CD4-positive, CD25-positive, alpha-beta regulatory T cell (primary cell): ENCODE measurements around the gene TLL2. TPM values are rescaled to one million over a fixed set of nuclear protein-coding genes. Genes with fewer than 3 reads are reported as not detected.

ENCODE experiments used
- ATAC-seq, 2 donors: fragments of 150-1000 bp; cut with Tn5 transposase; one replicate each; pipeline ENCODE4 v1.10.0; 2021; ENCODE audit warnings: low read depth in 2 of 2, moderate number of reproducible peaks in 2 of 2, moderate library complexity in 1 of 2
- DNase-seq, 3 donors: peaks; one replicate each; pipeline versions ENCODE4 v3.0.0 to v3.0.0-alpha.2; 2012 to 2022; ENCODE audit warnings: mixed read lengths in 1 of 3
- H3K27ac ChIP-seq: one replicate; pipeline ENCODE4 v1.7.0; 2013; ENCODE audit warnings: mild to moderate bottlenecking, low read length; ENCODE audit not compliant: insufficient read depth, poor library complexity, severe bottlenecking
- H3K27me3 ChIP-seq: one replicate; pipeline ENCODE4 v1.7.0; 2013; ENCODE audit warnings: low read length; ENCODE audit not compliant: control insufficient read depth, insufficient read depth
- H3K36me3 ChIP-seq: one replicate; pipeline ENCODE4 v1.7.0; 2013; ENCODE audit warnings: mild to moderate bottlenecking, low read length, moderate library complexity; ENCODE audit not compliant: control insufficient read depth, insufficient read depth
- H3K4me1 ChIP-seq: 2 replicates; pipeline ENCODE4 v1.7.0; 2013; ENCODE audit warnings: mild to moderate bottlenecking, low read length; ENCODE audit not compliant: insufficient read depth, control insufficient read depth, poor library complexity, severe bottlenecking
- H3K4me3 ChIP-seq: one replicate; pipeline ENCODE4 v1.7.0; 2013; ENCODE audit warnings: low read depth, mild to moderate bottlenecking, low read length, moderate library complexity
- H3K9me3 ChIP-seq, 2 experiments: 1 replicate in 1 of 2; 2 replicates in 1 of 2; pipeline ENCODE4 v1.7.0; 2013; ENCODE audit warnings: low read length in 2 of 2, mild to moderate bottlenecking in 1 of 2, moderate library complexity in 1 of 2; ENCODE audit not compliant: control insufficient read depth in 2 of 2
- H3K27ac Mint-ChIP-seq, 3 donors: one replicate each; pipeline ENCODE4 v1.8.0; 2020 to 2022; ENCODE audit warnings: mild to moderate bottlenecking in 3 of 3, mixed read lengths in 3 of 3, moderate library complexity in 2 of 3
- H3K27me3 Mint-ChIP-seq: one replicate; pipeline ENCODE4 v1.8.0; 2022; ENCODE audit warnings: mild to moderate bottlenecking, mixed read lengths
- H3K36me3 Mint-ChIP-seq: one replicate; pipeline ENCODE4 v1.8.0; 2020; ENCODE audit warnings: mixed read lengths
- H3K4me1 Mint-ChIP-seq, 4 donors: one replicate each; pipeline ENCODE4 v1.8.0; 2020 to 2022; ENCODE audit warnings: mixed read lengths in 4 of 4, mild to moderate bottlenecking in 1 of 4
- H3K4me3 Mint-ChIP-seq, 4 donors: one replicate each; pipeline ENCODE4 v1.8.0; 2020 to 2022; ENCODE audit warnings: mild to moderate bottlenecking in 4 of 4, mixed read lengths in 4 of 4, moderate library complexity in 3 of 4
- H3K9me3 Mint-ChIP-seq, 7 donors: one replicate each; pipeline ENCODE4 v1.8.0; 2020 to 2022; ENCODE audit warnings: mixed read lengths in 7 of 7, mild to moderate bottlenecking in 3 of 7, moderate library complexity in 2 of 7
- polyA plus RNA-seq, 4 donors: library from polyadenylated mRNA; unstranded; fragments of 300-500 nt; fragmentation: Illumina TruSeq; gene quantifications; one replicate each; pipeline ENCODE4 v1.2.3, GENCODE V29; 2021
- total RNA-seq: library from RNA; stranded (reverse); gene quantifications from one replicate; pipeline ENCODE4 v1.2.3, GENCODE V29; 2022

Gene TLL2
- total and polyA plus RNA-seq, 5 donors from 2014 or later: not detected

GRCh38 chr10:96319754-96320474, 193.8 kb downstream of the TLL2 start:
- no peak overlapping the region for H3K4me3 Mint-ChIP-seq
- H3K36me3 ChIP-seq: no peaks in the 10 kb centered on the region
- no peak overlapping the region for H3K27ac Mint-ChIP-seq
- H3K9me3 ChIP-seq: no peaks in the 10 kb centered on the region
- DNase-seq (no peak), ATAC-seq (no peak)
- peaks cover 10% of the 10 kb centered on the region for H3K27me3 ChIP-seq
- no peak overlapping the region for H3K4me3 ChIP-seq
- H3K36me3 Mint-ChIP-seq: no peaks in the 10 kb centered on the region
- H3K27ac ChIP-seq: no peak overlapping the region
- peaks cover 32% of the 10 kb centered on the region for H3K27me3 Mint-ChIP-seq
- no peaks in the 10 kb centered on the region for H3K4me1 ChIP-seq
- peaks cover 0 to 3% (median 1%) of the 10 kb centered on the region in 4 donors for H3K4me1 Mint-ChIP-seq
- H3K9me3 Mint-ChIP-seq: peaks cover 0 to 2% (median 0%) of the 10 kb centered on the region in 7 donors

- Histone ChIP-seq H3K36me3 (no peaks in the 10 kb centered on the region), H3K4me1 (no peaks in the 10 kb centered on the region), H3K27me3 (peaks cover 20% of the 10 kb centered on the region), H3K27ac (no peak overlapping the region), H3K9me3 (no peaks in the 10 kb centered on the region), H3K4me3 (no peak overlapping the region)
- Mint-ChIP-seq H3K4me3 (no peak overlapping the region), H3K4me1 (peaks cover 0 to 3% (median 0%) of the 10 kb centered on the region in 4 donors), H3K9me3 (peaks cover 0 to 2% (median 0%) of the 10 kb centered on the region in 7 donors), H3K36me3 (no peaks in the 10 kb centered on the region), H3K27me3 (peaks cover 44% of the 10 kb centered on the region), H3K27ac (no peak overlapping the region)
- DNase-seq: no peak
- no peak for ATAC-seq
Observed at GRCh38 chr10:96317067-96317833, 196.5 kb downstream of the TLL2 start.

Other genes starting within 250 kb of the TLL2 start
- 0.35 TPM for gene BLNK, start 242.4 kb downstream of the TLL2 start, total RNA-seq
- under 1 TPM in 1 of 4 donors, not detected in 3; 0.15 TPM for gene BLNK, start 242.4 kb downstream of the TLL2 start, polyA plus RNA-seq
- not detected for gene DNTT, start 209.5 kb downstream of the TLL2 start, total RNA-seq
- under 1 TPM in 1 of 4 donors, not detected in 3; 0.24 TPM for gene DNTT, start 209.5 kb downstream of the TLL2 start, polyA plus RNA-seq
- not detected for gene OPALIN, start 154.9 kb downstream of the TLL2 start, total RNA-seq
- not detected for gene OPALIN, start 154.9 kb downstream of the TLL2 start, polyA plus RNA-seq
- gene TM9SF3, start 73.1 kb upstream of the TLL2 start, total RNA-seq: 82.8 TPM
- gene TM9SF3, start 73.1 kb upstream of the TLL2 start, polyA plus RNA-seq: 10 to 100 TPM; 59.9 to 71.0 (median 69.3) TPM
- 1.5 TPM for gene PIK3AP1, start 206.6 kb upstream of the TLL2 start, total RNA-seq
- 1 to 10 TPM in 3 of 4 donors, under 1 TPM in 1; 0.92 to 3.5 (median 1.8) TPM for gene PIK3AP1, start 206.6 kb upstream of the TLL2 start, polyA plus RNA-seq